Adrenal gland (tissue), 12 donors: Measurements from ENCODE around the gene AHDC1. TPM values are rescaled to one million over a fixed set of nuclear protein-coding genes. Genes with fewer than 3 reads are reported as not detected.

Experiments
- DNase-seq, 7 donors: peaks; one replicate each; pipeline ENCODE4 v3.0.0-alpha.2; 2019 to 2020
- H3K27ac ChIP-seq, 5 donors: fragments of 200-600 bp; sonication (generic) in 4 of 5; 1 replicate in 3 of 5; 2 replicates in 2 of 5; pipeline versions ENCODE4 v1.5.1 to v1.8.0; 2016 to 2020; ENCODE audit warnings: mild to moderate bottlenecking in 1 of 5
- H3K27me3 ChIP-seq: fragments of 200-600 bp; 2 replicates; pipeline ENCODE4 v1.8.0; 2021
- H3K36me3 ChIP-seq, 2 donors: fragments of 200-600 bp; replicated peaks in 1 of 2; 1 replicate in 1 of 2; 2 replicates in 1 of 2; pipeline versions ENCODE4 v1.5.1 to v1.8.0; 2018 to 2022
- H3K4me1 ChIP-seq, 2 donors: fragments of 200-600 bp; replicated peaks in 1 of 2; 1 replicate in 1 of 2; 2 replicates in 1 of 2; pipeline versions ENCODE4 v1.5.1 to v1.8.0; 2018 to 2021
- H3K4me3 ChIP-seq, 4 donors: fragments of 200-600 bp; sonication (generic) in 3 of 4; one replicate each; pipeline ENCODE4 v1.5.1; 2016 to 2018
- H3K9me3 ChIP-seq, 3 donors: fragments of 200-600 bp; sonication (generic) in 1 of 3; replicated peaks in 1 of 3; 1 replicate in 2 of 3; 2 replicates in 1 of 3; pipeline versions ENCODE4 v1.5.1 to v1.8.0; 2016 to 2021
- CTCF ChIP-seq, 6 experiments: fragments of 450-650 bp in 4 of 6; fragments of 200-600 bp in 2 of 6; sonication (generic) in 1 of 6; IDR thresholded peaks; 1 replicate in 5 of 6; 2 replicates in 1 of 6; pipeline versions ENCODE4 v1.5.1 to v1.8.0; 2016 to 2021; ENCODE audit warnings: antibody characterized with exemption in 6 of 6, mild to moderate bottlenecking in 2 of 6, moderate library complexity in 1 of 6
- POLR2A ChIP-seq, 2 donors: fragments of 450-650 bp; IDR thresholded peaks; one replicate each; pipeline ENCODE4 v1.6.1; 2017; ENCODE audit warnings: antibody characterized with exemption in 2 of 2, mild to moderate bottlenecking in 2 of 2, moderate library complexity in 1 of 2
- WGBS, 4 donors: extraction: QIAGEN DNeasy Blood & Tissue Kit in 2 of 4; methylation state at CpG; one replicate each; pipeline versions ENCODE4 v1.1.5 to v1.1.7; 2013 to 2017; 5-methylcytosine and 5-hydroxymethylcytosine counted together
- intact Hi-C, 2 donors: fragments of 100-400 bp; cut with DNase I; formaldehyde crosslinking; loops; one replicate each; pipeline versions ENCODE4 v1.14.1 to v1.15.0; 2022 to 2023
- polyA plus RNA-seq, 3 donors: library from polyadenylated mRNA; stranded (reverse); fragments of 200-250 nt in 2 of 3; fragments of 350-450 nt in 1 of 3; fragmentation: Illumina TruSeq in 1 of 3; extraction: RNeasy Lipid Tissue Mini Kit (QIAGEN cat#74804) in 1 of 3; gene quantifications; one replicate each; pipeline ENCODE4 v1.2.3, GENCODE V29; 2013 to 2014
- total RNA-seq, 9 donors: library from RNA; depleted of rRNA in 4 of 9; stranded (reverse); fragments of >200 nt in 4 of 9; fragments of 120-200 nt in 1 of 9; fragmentation: NEBNext Ultra II Directional in 1 of 9; extraction: Animal tissue kit (Norgen Biotek cat#: 25700) in 1 of 9; gene quantifications; one replicate each; pipeline versions ENCODE4 v1.1.0 to v1.2.4, GENCODE V29; 2013 to 2023
- donor health status: healthy with polysubstance abuse.
- donor health status: Bipolar disorder and iron deficiency.
- donor health status: DM: yes; HTN: yes; CAD: no.
- donor health status: DM: no; HTN: no; CAD: no.
- donor health status: DM: no; HTN: no; CAD: no.
- donor health status: DM: yes; HTN: yes; CAD: no.

Gene AHDC1
- total and polyA plus RNA-seq, 12 donors: 10.4 to 111 (median 61.3) TPM

GRCh38 chr1:27527223-27527889 lies 76.6 kb downstream of the AHDC1 start:
- DNase-seq: peak; percentile 53 to 92 (median 65)
- 17 to 63% (median 22%) methylated on average over 6 to 27 of the region's 27 CpGs for WGBS, 4 donors
- H3K27ac ChIP-seq: peak overlapping the region; percentile 65 to 94 (median 85)
- H3K4me3 ChIP-seq: peak overlapping the region in 2 of 4 donors; percentile 26 to 57
- no peaks in the 10 kb centered on the region for H3K27me3 ChIP-seq
- no peaks in the 10 kb centered on the region for H3K36me3 ChIP-seq
- no peak for TF ChIP-seq CTCF (IDR thresholded peaks at IDR 0.05)
- no peak for TF ChIP-seq POLR2A (IDR thresholded peaks at IDR 0.05)
- H3K4me1 ChIP-seq: peaks cover 50 to 64% of the 10 kb centered on the region in 2 donors
- intact Hi-C loops: no loop called here
- no peaks in the 10 kb centered on the region for H3K9me3 ChIP-seq

GRCh38 chr1:27526569-27527222 lies 77.2 kb downstream of the AHDC1 start:
- H3K9me3 ChIP-seq: no peaks in the 10 kb centered on the region
- no peak for DNase-seq
- H3K4me3 ChIP-seq: no peak overlapping the region
- intact Hi-C loops: no loop called here
- peaks cover 51 to 70% of the 10 kb centered on the region in 2 donors for H3K4me1 ChIP-seq
- no peaks in the 10 kb centered on the region for H3K36me3 ChIP-seq
- TF ChIP-seq POLR2A (IDR thresholded peaks at IDR 0.05): no peak
- 34 to 52% (median 42%) methylated on average over 7 to 10 of the region's 10 CpGs for WGBS, 4 donors
- no peaks in the 10 kb centered on the region for H3K27me3 ChIP-seq
- peak overlapping the region in 4 of 5 donors; percentile 72 to 94 (median 88) for H3K27ac ChIP-seq

- H3K4me1 ChIP-seq: peaks cover 61 to 82% of the 10 kb centered on the region in 2 donors
- 19 to 31% (median 30%) methylated on average over 6 to 16 of the region's 16 CpGs for WGBS, 4 donors
- TF ChIP-seq POLR2A (IDR thresholded peaks at IDR 0.05) (no peak), CTCF (IDR thresholded peaks at IDR 0.05) (no peak)
- no peaks in the 10 kb centered on the region for H3K27me3 ChIP-seq
- H3K27ac ChIP-seq: peak overlapping the region; percentile 22 to 92 (median 69)
- peak; percentile 59 to 84 (median 75) for DNase-seq
- intact Hi-C loops: no loop called here
- no peaks in the 10 kb centered on the region for H3K9me3 ChIP-seq
- peak overlapping the region in 1 of 4 donors; percentile 13 for H3K4me3 ChIP-seq
- no peaks in the 10 kb centered on the region for H3K36me3 ChIP-seq
Measured at GRCh38 chr1:27525296-27526272, 78.4 kb downstream of the AHDC1 start.

- no peak overlapping the region for H3K4me3 ChIP-seq
- 40 to 47% (median 43%) methylated on average over 8 of the region's 8 CpGs for WGBS, 4 donors
- intact Hi-C loops: no loop called here
- no peaks in the 10 kb centered on the region for H3K36me3 ChIP-seq
- no peak for DNase-seq
- H3K9me3 ChIP-seq: no peaks in the 10 kb centered on the region
- H3K4me1 ChIP-seq: peaks cover 62 to 91% of the 10 kb centered on the region in 2 donors
- TF ChIP-seq CTCF (IDR thresholded peaks at IDR 0.05) (no peak), POLR2A (IDR thresholded peaks at IDR 0.05) (no peak)
- no peaks in the 10 kb centered on the region for H3K27me3 ChIP-seq
- H3K27ac ChIP-seq: peak overlapping the region in 3 of 5 donors; percentile 16 to 62 (median 25)
Measured at GRCh38 chr1:27523337-27524020, 80.5 kb downstream of the AHDC1 start.
